Measurements from ENCODE around the gene MRPL52.

GRCh38 chr14:22849212-22849819 is 19.6 kb downstream of the MRPL52 start:
- TF ChIP-seq CTCF (IDR thresholded peaks at IDR 0.05; ENCODE audit: low read depth, low read length) (no peak), POLR2A (IDR thresholded peaks at IDR 0.05; ENCODE audit: extremely low read depth, insufficient read length) (no peak), MAX (IDR thresholded peaks at IDR 0.05; ENCODE audit: low read depth, low read length) (no peak), MYC (IDR thresholded peaks at IDR 0.05; ENCODE audit: low read depth, low read length) (no peak)
